Smooth muscle cell (in vitro differentiated cells): ENCODE measurements around the gene CAMK2B. TPM values are rescaled to one million over a fixed set of nuclear protein-coding genes. Genes with fewer than 3 reads are reported as not detected.
"Not testable (repeated sequence)": the region's sequence is repeated elsewhere in the genome, so short reads cannot be mapped to it uniquely, and the experiment has no call there.

Experiments used
- DNase-seq: peaks from one replicate; lab custom pipeline; 2025; ENCODE audit not compliant: unreplicated experiment; lab: John Stamatoyannopoulos, UW
- H2AFZ ChIP-seq: fragments of 200-600 bp; sonication (generic); 2 replicates; pipeline ENCODE4 v1.6.0; 2016; ENCODE audit warnings: antibody characterized with exemption, low read depth, mild to moderate bottlenecking
- H3F3A ChIP-seq: fragments of 200-600 bp; sonication (generic); 2 replicates; pipeline ENCODE4 v1.6.0; 2017; ENCODE audit warnings: antibody characterized with exemption, low read depth
- H3K27ac ChIP-seq: fragments of 200-600 bp; sonication (generic); 2 replicates; pipeline ENCODE4 v1.5.1; 2016; ENCODE audit warnings: low read depth, mild to moderate bottlenecking
- H3K27me3 ChIP-seq: fragments of 200-600 bp; sonication (generic); 2 replicates; pipeline ENCODE4 v1.6.1; 2016; ENCODE audit warnings: low read depth, mild to moderate bottlenecking
- H3K36me3 ChIP-seq: fragments of 200-600 bp; sonication (generic); 2 replicates; pipeline ENCODE4 v1.5.1; 2016; ENCODE audit warnings: low read depth
- H3K4me1 ChIP-seq: fragments of 200-600 bp; sonication (generic); 2 replicates; pipeline ENCODE4 v1.5.1; 2016; ENCODE audit warnings: low read depth
- H3K4me2 ChIP-seq: fragments of 200-600 bp; sonication (generic); 2 replicates; pipeline ENCODE4 v1.6.0; 2016; ENCODE audit warnings: mild to moderate bottlenecking
- H3K4me3 ChIP-seq: fragments of 200-600 bp; sonication (generic); 2 replicates; pipeline ENCODE4 v1.5.1; 2016; ENCODE audit warnings: mild to moderate bottlenecking
- H3K79me2 ChIP-seq: fragments of 200-600 bp; sonication (generic); 2 replicates; pipeline ENCODE4 v1.6.0; 2016; ENCODE audit warnings: low read depth, mild to moderate bottlenecking
- H3K9ac ChIP-seq: fragments of 200-600 bp; sonication (generic); 2 replicates; pipeline ENCODE4 v1.6.0; 2016; ENCODE audit warnings: low read depth
- H3K9me3 ChIP-seq: fragments of 200-600 bp; sonication (generic); replicated peaks from 2 replicates; pipeline ENCODE4 v1.5.1; 2016; ENCODE audit warnings: low read depth
- H4K20me1 ChIP-seq: fragments of 200-600 bp; sonication (generic); 2 replicates; pipeline ENCODE4 v1.6.0; 2016; ENCODE audit warnings: low read depth
- CTCF ChIP-seq: fragments of 200-600 bp; sonication (generic); IDR thresholded peaks from 2 replicates; pipeline ENCODE4 v1.5.1; 2017; ENCODE audit warnings: borderline replicate concordance, mild to moderate bottlenecking, antibody characterized with exemption; ENCODE audit not compliant: insufficient read depth, poor library complexity, severe bottlenecking
- WGBS: methylation state at CpG from one replicate; pipeline ENCODE4 v1.1.7; 2016; ENCODE audit warnings: low lambda C conversion rate; 5-methylcytosine and 5-hydroxymethylcytosine counted together
- polyA plus RNA-seq: library from polyadenylated mRNA; unstranded; fragments of >200 nt; fragmentation: Nextera tagmentation; extraction: Ambion mirVana; gene quantifications from 2 replicates; pipeline ENCODE4 v1.2.1, GENCODE V29; 2016
- total RNA-seq: library from RNA; depleted of rRNA; stranded (reverse); fragments of >200 nt; gene quantifications from 2 replicates; pipeline ENCODE4 v1.2.3, GENCODE V29; 2014

CAMK2B gene
- total and polyA plus RNA-seq, 2 experiments from 2014 or later, result not detected

DNA sequence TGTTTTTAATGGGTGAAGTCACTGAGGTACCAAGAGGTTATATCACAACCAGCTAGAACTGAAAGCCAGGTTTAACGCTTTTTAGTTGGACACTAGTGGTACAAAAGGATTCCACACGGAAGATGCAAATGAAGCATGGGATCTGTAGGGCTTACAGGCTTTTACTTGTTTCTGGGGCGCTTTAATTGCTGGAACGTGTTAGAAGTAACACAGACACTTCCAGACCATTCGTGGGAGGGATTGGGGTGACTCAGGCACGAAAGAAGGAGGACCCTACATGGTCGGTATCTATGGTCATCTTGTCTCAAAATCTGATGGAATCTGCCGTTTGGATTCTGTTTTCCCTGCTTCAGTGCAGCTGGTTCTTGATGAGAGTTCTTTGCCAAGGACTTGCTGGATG lies 123.6 kb downstream of the CAMK2B start:
- H2AFZ ChIP-seq, result no peak overlapping the region
- peaks cover 55% of the 10 kb centered on the region for H4K20me1 ChIP-seq
- no peaks in the 10 kb centered on the region for H3F3A ChIP-seq
- peak overlapping the region; percentile 92 for H3K9ac ChIP-seq
- peaks cover 9% of the 10 kb centered on the region for H3K36me3 ChIP-seq
- no peaks in the 10 kb centered on the region for H3K9me3 ChIP-seq
- peak overlapping the region; percentile 64 for H3K27ac ChIP-seq
- TF ChIP-seq CTCF, result no peak
- no peaks in the 10 kb centered on the region for H3K27me3 ChIP-seq
- H3K4me1 ChIP-seq, result no peaks in the 10 kb centered on the region
- 8% methylated on average over 8 of the region's 8 CpGs for WGBS
- peak overlapping the region; percentile 92 for H3K4me3 ChIP-seq
- DNase-seq, result no peak
- H3K4me2 ChIP-seq, result peak overlapping the region; percentile 96
- H3K79me2 ChIP-seq, result peaks cover 44% of the 10 kb centered on the region

DNA sequence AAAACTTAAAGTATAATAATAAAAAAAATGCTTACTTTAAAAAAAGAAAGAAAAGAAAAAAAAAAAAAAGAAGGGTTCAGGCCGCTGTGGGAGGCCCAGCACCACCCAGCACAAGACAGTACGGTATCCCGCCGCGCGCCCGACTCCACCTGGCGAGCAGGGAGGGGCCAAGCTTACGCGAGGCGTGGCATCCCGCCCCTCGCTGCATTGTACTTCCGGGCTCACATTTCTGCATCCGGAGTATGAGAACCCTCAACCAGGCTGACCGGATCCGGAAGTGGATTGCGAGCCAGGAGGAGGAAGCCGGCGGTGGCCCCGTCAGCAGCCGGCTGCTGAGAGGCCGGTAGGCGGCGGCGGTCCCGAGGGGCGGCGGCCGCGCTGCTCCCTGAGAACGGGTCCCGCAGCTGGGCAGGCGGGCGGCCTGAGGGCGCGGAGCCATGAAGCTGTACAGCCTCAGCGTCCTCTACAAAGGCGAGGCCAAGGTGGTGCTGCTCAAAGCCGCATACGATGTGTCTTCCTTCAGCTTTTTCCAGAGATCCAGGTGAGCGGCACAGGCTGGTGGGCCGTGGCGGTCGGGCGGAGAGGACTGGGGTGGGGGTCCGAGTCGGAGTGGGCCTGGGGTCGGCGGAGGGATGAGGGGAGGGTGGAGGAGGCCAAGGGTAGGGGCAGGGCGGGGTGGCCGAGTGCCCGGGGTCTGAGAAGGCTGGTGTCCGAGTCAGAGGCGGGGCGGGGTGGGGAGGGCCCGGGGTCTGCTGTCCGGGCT lies 124.5 kb downstream of the CAMK2B start, which contains the start of gene YKT6:
Gene YKT6, plus strand, starts transcription at position 280 of the 763 bp plus-strand sequence. Its CDS starts 158 bp downstream, at position 438.
- Histone ChIP-seq H3K4me3 (peak within 1 kb of the TSS; percentile 92), H3K9ac (peak within 1 kb of the TSS; percentile 92), H3K36me3 (peaks cover 9% of the 10 kb centered on the region), H2AFZ (peak within 1 kb of the TSS; percentile 8), H3K4me2 (peak within 1 kb of the TSS; percentile 96), H3F3A (no peaks in the 10 kb centered on the region), H3K27me3 (no peaks in the 10 kb centered on the region), H3K27ac (peak within 1 kb of the TSS; percentile 64), H4K20me1 (peaks cover 46% of the 10 kb centered on the region), H3K4me1 (no peaks in the 10 kb centered on the region), H3K79me2 (peaks cover 44% of the 10 kb centered on the region), H3K9me3 (no peaks in the 10 kb centered on the region)
- peak; percentile 38 for DNase-seq
- peak; percentile 49 for TF ChIP-seq CTCF
- WGBS, result under 1% methylated on average over 50 of the region's 58 CpGs

GRCh38 chr7:44200163-44200562 lies 125.2 kb downstream of the CAMK2B start:
- H3K9ac ChIP-seq, DNase-seq, H3K27me3 ChIP-seq, H3K36me3 ChIP-seq, H3K4me2 ChIP-seq, H3K9me3 ChIP-seq, H2AFZ ChIP-seq, H3F3A ChIP-seq, H3K4me1 ChIP-seq, H3K27ac ChIP-seq, H3K4me3 ChIP-seq: not testable (repeated sequence)
- no CpG with 5 or more reads among the region's 3 CpGs for WGBS
- Histone ChIP-seq H4K20me1 (peaks cover 39% of the 10 kb centered on the region), H3K79me2 (peaks cover 42% of the 10 kb centered on the region)

GRCh38 chr7:44197474-44197873 lies 127.9 kb downstream of the CAMK2B start:
- H3K36me3 ChIP-seq, result no peaks in the 10 kb centered on the region
- peaks cover 16% of the 10 kb centered on the region for H3K79me2 ChIP-seq
- no peak overlapping the region for H3K4me3 ChIP-seq
- peaks cover 12% of the 10 kb centered on the region for H4K20me1 ChIP-seq
- no peaks in the 10 kb centered on the region for H3K4me1 ChIP-seq
- no peak for DNase-seq
- H3K9ac ChIP-seq, result no peak overlapping the region
- no peaks in the 10 kb centered on the region for H3K9me3 ChIP-seq
- H2AFZ ChIP-seq, result no peak overlapping the region
- no peak overlapping the region for H3K4me2 ChIP-seq
- WGBS, result 90% methylated on average over 7 of the region's 7 CpGs
- no peak for TF ChIP-seq CTCF
- H3F3A ChIP-seq, result no peaks in the 10 kb centered on the region
- no peak overlapping the region for H3K27ac ChIP-seq
- H3K27me3 ChIP-seq, result no peaks in the 10 kb centered on the region
